Chondrocyte (in vitro differentiated cells): Measurements from ENCODE around the gene RMND5A. TPM values are rescaled to one million over a fixed set of nuclear protein-coding genes. Genes with fewer than 3 reads are reported as not detected.

Source experiments
- DNase-seq: peaks from one replicate; pipeline ENCODE4 v3.0.0; 2021; ENCODE audit warnings: mixed read lengths, low spot score
- H3K27ac Mint-ChIP-seq: one replicate; pipeline ENCODE4 v1.8.0; 2021; ENCODE audit warnings: mild to moderate bottlenecking, moderate library complexity, mixed read lengths; ENCODE audit not compliant: unreplicated experiment
- H3K27me3 Mint-ChIP-seq: 2 replicates; pipeline ENCODE4 v1.8.0; 2021; ENCODE audit warnings: low read depth, mixed read lengths
- H3K36me3 Mint-ChIP-seq: 2 replicates; pipeline ENCODE4 v1.8.0; 2021; ENCODE audit warnings: low read depth, mixed read lengths
- H3K4me1 Mint-ChIP-seq: 2 replicates; pipeline ENCODE4 v1.8.0; 2021; ENCODE audit warnings: low read depth, mild to moderate bottlenecking, mixed read lengths
- H3K4me3 Mint-ChIP-seq: one replicate; pipeline ENCODE4 v1.8.0; 2021; ENCODE audit warnings: mild to moderate bottlenecking, moderate library complexity, mixed read lengths; ENCODE audit not compliant: unreplicated experiment
- H3K9me3 Mint-ChIP-seq: 2 replicates; pipeline ENCODE4 v1.8.0; 2021; ENCODE audit warnings: low read depth, mixed read lengths
- total RNA-seq: library from RNA; stranded (reverse); gene quantifications from 3 replicates; pipeline ENCODE4 v1.2.1, GENCODE V29; 2021
- TF ChIP-seq, protein P1 (sequence below): fragments of 200-600 bp; sonication (generic); IDR thresholded peaks from 2 replicates; pipeline ENCODE4 v1.5.0; 2021; ENCODE audit warnings: antibody characterized with exemption, mild to moderate bottlenecking, moderate library complexity

Gene RMND5A
- total RNA-seq, 1 donor from 2014 or later: 24.0 TPM

DNA sequence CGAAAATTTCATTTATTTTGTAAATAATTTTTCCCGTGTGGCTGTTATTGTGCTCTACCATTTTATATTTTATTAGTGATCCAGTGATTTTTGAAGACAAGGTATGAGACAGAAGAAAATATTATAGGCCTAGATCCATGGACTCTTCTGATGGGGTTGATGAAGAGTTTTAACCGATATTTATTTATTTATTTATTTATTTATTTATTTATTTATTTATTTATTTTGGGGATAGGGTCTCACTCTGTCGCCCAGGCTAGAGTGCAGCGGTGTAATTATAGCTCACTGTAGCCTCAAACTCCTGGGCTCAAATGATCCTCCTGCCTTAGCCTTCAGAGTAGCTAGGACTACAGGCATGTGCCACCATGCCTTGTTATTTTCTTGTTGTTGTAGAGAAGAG, 33.6 kb upstream of the RMND5A start:
- Mint-ChIP-seq H3K4me3 (no peak overlapping the region), H3K27ac (no peak overlapping the region), H3K4me1 (no peaks in the 10 kb centered on the region), H3K9me3 (no peaks in the 10 kb centered on the region), H3K36me3 (no peaks in the 10 kb centered on the region), H3K27me3 (peaks cover 5% of the 10 kb centered on the region)
- TF ChIP-seq, protein P1, sequence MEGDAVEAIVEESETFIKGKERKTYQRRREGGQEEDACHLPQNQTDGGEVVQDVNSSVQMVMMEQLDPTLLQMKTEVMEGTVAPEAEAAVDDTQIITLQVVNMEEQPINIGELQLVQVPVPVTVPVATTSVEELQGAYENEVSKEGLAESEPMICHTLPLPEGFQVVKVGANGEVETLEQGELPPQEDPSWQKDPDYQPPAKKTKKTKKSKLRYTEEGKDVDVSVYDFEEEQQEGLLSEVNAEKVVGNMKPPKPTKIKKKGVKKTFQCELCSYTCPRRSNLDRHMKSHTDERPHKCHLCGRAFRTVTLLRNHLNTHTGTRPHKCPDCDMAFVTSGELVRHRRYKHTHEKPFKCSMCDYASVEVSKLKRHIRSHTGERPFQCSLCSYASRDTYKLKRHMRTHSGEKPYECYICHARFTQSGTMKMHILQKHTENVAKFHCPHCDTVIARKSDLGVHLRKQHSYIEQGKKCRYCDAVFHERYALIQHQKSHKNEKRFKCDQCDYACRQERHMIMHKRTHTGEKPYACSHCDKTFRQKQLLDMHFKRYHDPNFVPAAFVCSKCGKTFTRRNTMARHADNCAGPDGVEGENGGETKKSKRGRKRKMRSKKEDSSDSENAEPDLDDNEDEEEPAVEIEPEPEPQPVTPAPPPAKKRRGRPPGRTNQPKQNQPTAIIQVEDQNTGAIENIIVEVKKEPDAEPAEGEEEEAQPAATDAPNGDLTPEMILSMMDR: no peak
- no peak for DNase-seq

DNA sequence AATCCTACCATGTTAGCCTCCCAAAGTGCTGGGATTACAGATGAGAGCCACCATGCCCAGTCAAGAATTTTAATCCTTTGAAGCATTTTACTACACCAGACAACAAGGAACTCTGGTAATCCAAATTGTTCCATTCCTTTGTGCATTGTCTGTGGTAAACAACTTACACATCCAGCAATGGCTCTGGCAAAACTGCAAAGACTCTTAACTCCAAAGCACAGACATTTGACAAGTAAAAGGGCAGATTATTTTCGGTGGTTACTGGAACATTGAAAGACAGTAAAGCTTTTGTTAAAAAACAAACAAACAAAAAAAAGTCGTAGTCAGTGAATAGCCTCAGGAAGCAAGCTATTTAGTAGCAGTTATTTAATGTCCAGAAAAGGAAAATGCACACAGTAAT, 33.2 kb upstream of the RMND5A start:
- Mint-ChIP-seq H3K27me3 (peaks cover 4% of the 10 kb centered on the region), H3K27ac (no peak overlapping the region), H3K36me3 (no peaks in the 10 kb centered on the region), H3K4me1 (no peaks in the 10 kb centered on the region), H3K4me3 (no peak overlapping the region), H3K9me3 (no peaks in the 10 kb centered on the region)
- DNase-seq: no peak
- TF ChIP-seq, protein P1: no peak

DNA sequence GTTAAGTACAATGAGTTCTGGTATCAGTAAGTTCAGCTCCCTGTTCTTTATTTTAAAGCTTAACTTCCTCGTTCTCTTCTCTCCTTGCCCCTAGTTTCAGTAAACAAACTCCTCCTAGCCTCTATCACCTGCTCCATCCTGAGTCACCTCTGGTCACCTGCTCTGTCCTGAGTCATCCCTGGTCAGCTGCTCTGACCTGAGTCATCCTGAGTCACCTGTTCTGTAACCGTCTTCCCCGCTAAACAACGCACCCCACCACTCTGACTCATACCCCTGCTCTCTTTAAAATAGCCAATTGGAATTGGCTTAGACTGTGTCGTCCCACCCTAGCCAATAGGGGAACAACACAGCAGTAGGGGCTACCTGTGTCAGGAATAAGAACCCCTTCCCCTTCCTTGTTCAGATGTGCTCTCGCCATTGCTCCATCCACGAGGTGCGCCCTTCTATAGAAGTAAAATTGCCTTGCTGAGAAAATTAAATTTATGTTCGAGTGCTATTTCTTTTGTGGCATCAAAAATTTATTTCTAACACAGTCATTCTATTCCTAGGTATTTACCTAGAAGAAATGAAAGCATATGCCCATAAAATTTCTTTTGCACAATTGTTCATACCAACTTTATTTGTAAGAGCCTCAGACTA, 24.9 kb upstream of the RMND5A start:
- Mint-ChIP-seq H3K4me1 (peaks cover 2% of the 10 kb centered on the region), H3K4me3 (no peak overlapping the region), H3K36me3 (peaks cover 2% of the 10 kb centered on the region), H3K27ac (no peak overlapping the region), H3K27me3 (peaks cover 1% of the 10 kb centered on the region), H3K9me3 (peaks cover 23% of the 10 kb centered on the region)
- no peak for DNase-seq
- TF ChIP-seq, protein P1: no peak

DNA sequence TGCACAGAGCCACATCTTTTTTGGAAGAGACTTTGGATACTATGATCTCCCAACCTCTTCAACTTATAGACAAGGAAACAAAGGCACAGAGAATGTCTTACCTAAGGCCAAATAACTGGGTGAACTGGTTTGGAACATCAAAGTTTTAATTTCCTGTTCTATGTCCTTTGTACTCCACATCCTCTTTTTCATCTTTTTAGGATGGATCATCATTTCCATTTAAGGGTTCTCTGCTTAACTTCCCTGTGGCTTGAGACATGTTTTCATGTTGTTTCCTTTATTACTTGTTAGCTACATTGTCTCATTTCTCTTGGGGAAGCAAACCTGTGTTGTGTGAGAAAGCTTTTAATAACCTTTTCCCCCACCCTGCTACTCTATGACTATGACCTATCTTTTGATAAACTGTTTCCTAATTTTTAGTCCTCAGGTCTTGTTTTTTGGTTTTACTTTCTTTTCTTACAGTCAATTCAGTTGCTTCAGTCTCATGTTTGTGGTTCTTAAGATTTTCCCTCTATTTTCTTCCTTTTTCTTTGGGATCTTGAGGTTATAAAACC, 22.5 kb upstream of the RMND5A start:
- H3K27me3 Mint-ChIP-seq: peaks cover 1% of the 10 kb centered on the region
- no peak overlapping the region for H3K27ac Mint-ChIP-seq
- no peak for DNase-seq
- peaks cover 16% of the 10 kb centered on the region for H3K4me1 Mint-ChIP-seq
- no peak overlapping the region for H3K4me3 Mint-ChIP-seq
- H3K9me3 Mint-ChIP-seq: peaks cover 23% of the 10 kb centered on the region
- H3K36me3 Mint-ChIP-seq: peaks cover 2% of the 10 kb centered on the region
- TF ChIP-seq, protein P1: no peak

DNA sequence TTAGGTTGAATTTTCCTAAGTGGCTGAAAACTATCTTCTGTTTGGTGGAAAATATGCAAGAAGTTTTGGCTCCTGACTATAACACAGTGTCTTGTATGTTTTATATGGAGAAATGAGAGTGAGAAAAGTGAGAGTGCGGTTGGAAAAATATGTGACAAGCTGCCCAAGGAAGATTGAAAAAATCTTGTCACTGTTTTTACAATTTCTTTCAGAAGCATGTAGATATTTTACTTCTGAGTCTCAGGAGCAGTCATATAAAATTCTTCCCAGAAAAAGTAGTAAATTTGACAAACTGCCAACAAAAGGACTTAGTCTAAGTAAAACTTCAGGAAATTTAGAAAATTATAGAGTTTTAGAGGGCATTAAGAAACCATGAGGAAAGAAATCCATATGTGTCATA, 19.4 kb upstream of the RMND5A start:
- DNase-seq: no peak
- Mint-ChIP-seq H3K4me3 (no peak overlapping the region), H3K27me3 (no peaks in the 10 kb centered on the region), H3K4me1 (peaks cover 30% of the 10 kb centered on the region), H3K36me3 (no peaks in the 10 kb centered on the region), H3K9me3 (peaks cover 1% of the 10 kb centered on the region), H3K27ac (peak overlapping the region; percentile 71)
- TF ChIP-seq, protein P1: no peak
